ACHN (cell line): Measurements from ENCODE around the gene GPA33.

ENCODE experiments used
- DNase-seq: peaks from one replicate; pipeline ENCODE4 v3.0.0-alpha.2; 2015
- in situ Hi-C: cut with HindIII; loops from 2 replicates; pipeline ENCODE4 v1.10.0; 2017; ENCODE audit warnings: low sequenced_read_pairs, low pct_ligation_motif_present, low pct_unique_long_range_greater_than_20kb

The GPA33 gene

GRCh38 chr1:167090314-167090942, at the start of gene GPA33:
Gene GPA33 (minus strand): TSS chr1:167090377. CDS start chr1:167090287, 90 bp downstream.
- DNase-seq, result no peak
- in situ Hi-C loops, result no loop called here

- in situ Hi-C loops, result no loop called here
- no peak for DNase-seq
These were observed 48.5 kb upstream of the GPA33 start for GRCh38 chr1:167138703-167139102.

GRCh38 chr1:167137793-167138510, 47.8 kb upstream of the GPA33 start:
- in situ Hi-C loops, result no loop called here
- no peak for DNase-seq

DNA sequence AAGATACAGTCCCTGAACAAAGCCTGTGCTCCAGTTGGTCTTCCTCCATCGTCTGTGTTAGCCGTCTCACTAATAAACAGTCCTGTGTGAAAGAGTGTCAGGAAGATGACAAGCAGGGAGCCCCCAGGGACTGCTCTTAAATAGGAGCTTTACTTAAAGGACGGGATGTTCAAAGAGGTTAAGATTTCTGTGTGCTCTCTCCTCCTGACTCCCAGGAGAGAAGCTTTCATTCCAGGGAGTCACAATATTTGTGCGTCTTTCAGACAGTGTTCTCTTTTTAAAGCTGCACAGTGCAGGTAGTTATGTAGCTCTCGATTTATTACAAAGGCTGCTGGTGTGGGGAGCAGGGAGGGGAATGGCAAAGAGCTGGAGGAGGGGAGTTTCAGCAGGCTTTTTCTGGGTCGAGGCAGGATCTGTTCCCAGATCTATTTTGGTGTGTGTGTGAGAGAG, 47.2 kb upstream of the GPA33 start:
- in situ Hi-C loops, result no loop called here
- no peak for DNase-seq

- in situ Hi-C loops, result no loop called here
- DNase-seq, result no peak
These were observed 46.6 kb upstream of the GPA33 start for GRCh38 chr1:167136806-167137205.

- peak; percentile 7 for DNase-seq
- in situ Hi-C loops, result no loop called here
These were observed 46.0 kb upstream of the GPA33 start for GRCh38 chr1:167136191-167136614.

DNA sequence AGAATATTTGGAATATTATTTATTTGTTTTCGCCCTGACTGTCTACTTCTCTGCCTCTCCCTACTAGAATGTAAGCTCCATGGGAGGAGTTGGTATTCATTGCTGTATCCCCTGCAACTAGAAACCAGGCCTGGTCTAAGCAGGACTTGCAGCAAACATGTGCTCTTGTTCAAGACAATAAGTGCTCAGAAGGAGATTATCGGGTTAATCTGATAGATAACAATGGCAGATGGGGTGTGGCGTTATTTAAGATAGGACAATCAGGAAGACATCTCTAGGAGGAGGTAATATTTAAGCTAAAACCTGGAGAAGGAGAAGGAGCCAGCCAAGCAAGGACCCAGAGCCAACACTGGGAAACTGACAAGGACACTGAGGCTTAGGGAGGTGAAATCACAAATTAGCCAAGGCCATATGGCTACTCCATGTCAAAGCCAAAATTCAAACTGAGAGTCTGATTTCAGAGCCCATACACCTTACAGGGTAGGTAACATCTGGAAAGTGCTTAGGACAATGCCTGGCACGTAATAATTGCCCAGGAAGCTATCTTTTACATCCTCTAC, 45.2 kb upstream of the GPA33 start:
- in situ Hi-C loops, result no loop called here
- no peak for DNase-seq

DNA sequence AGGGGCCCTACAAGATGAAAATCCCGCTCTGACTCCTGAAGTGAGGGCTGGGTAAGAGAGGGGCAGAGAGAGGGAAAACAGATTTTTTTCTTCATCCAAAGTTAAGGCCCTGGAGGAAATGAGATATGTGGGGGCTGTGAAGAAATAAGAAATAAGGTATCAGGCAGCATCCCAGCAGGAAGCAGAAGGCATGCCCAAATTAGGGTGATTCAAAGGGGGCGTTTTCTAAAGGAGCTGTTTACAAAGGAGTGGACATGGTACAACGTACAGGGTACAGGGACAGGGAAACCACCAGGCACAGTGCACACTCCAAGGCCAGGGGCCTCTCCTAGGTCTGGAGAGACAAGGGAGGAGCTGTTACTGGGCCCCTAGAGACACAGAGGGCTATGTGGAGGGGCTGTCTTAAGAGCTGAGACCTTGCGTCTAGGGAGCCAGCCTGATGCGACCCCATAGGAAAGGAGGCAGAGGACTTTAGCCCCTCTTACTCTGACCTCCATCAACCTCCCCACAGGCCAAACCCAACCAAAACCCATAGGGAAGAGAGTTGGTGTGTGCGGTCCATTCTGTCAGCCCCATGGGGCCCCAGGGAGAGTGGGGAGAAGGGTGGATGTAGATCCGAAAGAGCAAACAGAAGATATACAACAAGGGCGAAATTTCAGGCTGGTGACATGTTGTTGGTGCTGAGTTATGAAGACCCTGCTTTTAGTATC, 42.3 kb upstream of the GPA33 start:
- DNase-seq, result no peak
- in situ Hi-C loops, result no loop called here

GRCh38 chr1:167130829-167131510, 40.8 kb upstream of the GPA33 start:
- in situ Hi-C loops, result no loop called here
- no peak for DNase-seq

DNA sequence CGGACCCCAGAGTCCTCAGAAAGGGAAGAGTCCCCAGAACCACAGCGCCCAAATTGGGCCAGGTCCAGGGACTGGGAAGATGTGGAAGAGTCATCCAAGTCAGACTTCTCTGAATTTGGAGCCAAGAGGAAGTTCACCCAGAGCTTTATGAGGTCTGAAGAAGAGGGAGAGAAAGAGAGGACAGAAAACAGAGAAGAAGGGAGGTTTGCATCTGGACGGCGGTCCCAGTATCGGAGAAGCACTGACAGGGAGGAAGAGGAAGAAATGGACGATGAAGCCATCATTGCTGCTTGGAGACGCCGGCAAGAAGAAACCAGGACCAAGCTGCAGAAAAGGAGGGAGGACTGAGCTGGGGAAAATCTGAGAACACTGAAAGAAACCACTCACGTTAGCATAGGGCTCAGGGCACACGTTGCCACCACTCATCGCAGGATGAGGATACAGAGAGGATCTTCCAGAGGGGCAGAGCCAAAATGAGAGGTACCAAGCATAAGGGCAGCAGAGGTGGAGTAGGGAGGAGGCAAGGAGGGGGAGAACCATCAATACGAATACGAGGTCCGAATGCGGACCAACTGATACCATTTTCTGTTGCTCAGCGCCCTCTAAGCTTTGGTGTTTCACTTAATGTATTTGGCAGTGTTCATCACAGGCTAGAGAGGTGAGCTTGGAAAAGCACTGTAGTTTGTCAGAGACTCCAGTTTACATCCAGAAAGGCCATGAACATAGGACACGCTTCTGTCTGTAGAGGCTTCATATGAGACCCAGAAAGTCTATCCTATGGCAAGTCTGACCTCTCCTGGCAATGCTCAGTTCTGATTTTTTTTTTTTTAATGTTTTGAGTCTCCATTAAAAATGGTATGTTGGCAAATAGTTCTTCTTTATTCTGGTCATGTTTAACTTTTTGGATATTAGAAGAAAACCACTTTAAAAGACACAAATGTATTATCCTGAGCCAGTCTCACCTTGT, 38.4 kb upstream of the GPA33 start:
- DNase-seq, result peak; percentile 9
- in situ Hi-C loops, result no loop called here

DNA sequence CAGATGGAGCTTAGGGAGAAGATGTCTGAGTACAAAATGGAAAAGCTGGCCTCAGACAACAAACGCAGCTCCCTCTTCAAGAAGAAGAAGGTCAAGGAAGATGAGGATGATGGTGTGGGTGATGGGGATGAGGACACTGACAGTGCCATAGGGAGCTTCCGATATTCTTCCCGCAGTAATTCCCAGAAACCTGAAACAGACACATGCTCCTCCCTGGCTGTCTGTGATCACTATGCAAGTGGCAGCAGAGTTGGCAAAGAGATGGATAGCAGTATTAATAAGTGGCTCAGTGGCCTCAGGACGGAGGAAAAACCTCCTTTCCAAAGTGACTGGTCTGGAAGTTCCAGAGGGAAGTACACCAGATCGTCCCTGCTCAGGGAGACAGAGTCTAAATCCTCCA, 37.5 kb upstream of the GPA33 start:
- no peak for DNase-seq
- in situ Hi-C loops, result no loop called here

DNA sequence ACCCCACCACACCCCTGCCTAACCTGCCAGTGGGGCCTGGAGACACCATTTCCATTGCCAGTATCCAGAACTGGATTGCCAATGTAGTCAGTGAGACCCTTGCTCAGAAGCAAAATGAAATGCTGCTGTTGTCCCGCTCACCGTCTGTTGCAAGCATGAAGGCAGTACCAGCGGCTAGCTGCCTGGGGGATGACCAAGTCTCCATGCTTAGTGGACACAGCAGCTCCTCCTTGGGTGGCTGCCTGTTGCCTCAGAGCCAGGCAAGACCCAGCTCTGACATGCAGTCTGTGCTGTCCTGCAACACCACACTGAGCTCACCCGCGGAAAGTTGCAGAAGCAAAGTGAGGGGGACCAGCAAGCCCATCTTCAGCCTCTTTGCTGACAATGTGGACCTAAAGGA, 37.1 kb upstream of the GPA33 start:
- DNase-seq, result no peak
- in situ Hi-C loops, result no loop called here

GRCh38 chr1:167126811-167127210, 36.6 kb upstream of the GPA33 start:
- in situ Hi-C loops, result no loop called here
- DNase-seq, result no peak

DNA sequence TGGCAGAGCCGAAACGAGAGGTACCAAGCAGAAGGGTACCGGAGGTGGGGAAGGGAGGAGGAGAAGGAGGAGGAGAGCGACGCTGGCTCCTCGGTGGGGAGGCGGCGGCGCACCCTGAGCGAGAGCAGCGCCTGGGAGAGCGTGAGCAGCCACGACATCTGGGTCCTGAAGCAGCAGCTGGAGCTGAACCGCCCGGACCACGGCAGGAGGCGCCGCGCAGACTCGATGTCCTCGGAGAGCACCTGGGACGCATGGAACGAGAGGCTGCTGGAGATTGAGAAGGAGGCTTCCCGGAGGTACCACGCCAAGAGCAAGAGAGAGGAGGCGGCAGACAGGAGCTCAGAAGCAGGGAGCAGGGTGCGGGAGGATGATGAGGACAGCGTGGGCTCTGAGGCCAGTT, 36.1 kb upstream of the GPA33 start:
- no peak for DNase-seq
- in situ Hi-C loops, result no loop called here

DNA sequence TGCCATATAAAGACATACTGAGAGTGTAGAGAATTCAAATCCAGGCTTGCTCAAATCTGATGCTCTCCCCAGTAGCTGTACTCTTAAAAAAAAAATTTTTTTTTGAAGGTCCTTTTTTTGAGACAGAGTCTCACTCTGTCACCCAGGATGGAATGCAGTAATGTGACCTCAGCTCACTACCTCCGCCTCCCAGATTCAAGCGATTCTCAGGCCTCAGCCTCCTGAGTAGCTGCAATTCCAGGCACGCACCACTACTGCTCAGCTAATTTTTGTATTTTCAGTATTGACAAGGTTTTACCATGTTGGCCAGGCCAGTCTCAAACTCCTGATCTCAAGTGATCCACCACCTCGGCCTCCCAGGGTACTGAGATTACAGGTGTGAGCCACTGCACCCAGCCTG, 32.4 kb upstream of the GPA33 start:
- in situ Hi-C loops, result no loop called here

GRCh38 chr1:167122121-167122480, 31.9 kb upstream of the GPA33 start:
- in situ Hi-C loops, result no loop called here
- DNase-seq, result no peak

More for the DNA sequence above, 32.4 kb upstream of the GPA33 start:
- DNase-seq, result no peak

DNA sequence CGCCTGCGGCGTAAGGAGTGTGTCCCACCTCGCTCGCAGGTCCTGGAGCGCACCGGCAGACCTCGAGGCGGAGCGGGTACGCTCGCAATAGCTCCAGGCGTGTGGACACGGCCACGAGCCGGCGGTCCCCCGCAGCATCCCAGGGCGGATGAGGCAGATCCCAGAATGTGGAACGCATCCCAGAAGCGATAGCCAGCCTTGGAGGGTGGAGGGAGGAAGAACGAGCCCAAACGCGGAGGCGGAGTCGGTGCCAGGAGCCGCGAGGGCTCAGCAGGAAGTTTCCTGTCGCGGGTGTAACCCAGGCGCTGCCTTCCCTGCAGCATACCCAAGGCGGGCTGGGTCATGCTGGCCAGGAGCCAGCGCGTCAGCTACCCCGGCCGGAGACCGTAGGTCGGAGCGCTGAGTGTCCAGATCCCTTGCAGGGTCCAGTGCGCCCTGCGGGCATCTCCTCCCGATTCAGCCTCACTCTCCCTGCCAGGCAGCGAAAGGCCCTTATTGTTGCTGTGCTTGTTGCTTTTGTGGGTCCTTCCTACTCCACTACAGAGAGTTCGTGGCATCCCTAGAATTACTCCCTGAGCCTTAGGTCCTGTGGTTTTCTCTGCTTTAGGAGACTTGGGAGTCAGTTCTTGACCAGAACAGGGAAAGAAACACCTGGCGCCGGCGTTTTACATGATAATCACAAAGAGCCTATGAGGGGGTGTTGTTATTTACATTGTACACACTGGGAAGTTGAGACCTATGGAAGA, 31.4 kb upstream of the GPA33 start:
- no peak for DNase-seq
- in situ Hi-C loops, result no loop called here
